Nephron (organoid): Measurements from ENCODE around the gene NT5DC1.

Experiments used
- H3K27ac Mint-ChIP-seq, 3 experiments: 2 replicates each; pipeline ENCODE4 v1.8.0; 2020; ENCODE audit warnings: mixed read lengths in 3 of 3, mild to moderate bottlenecking in 2 of 3, moderate library complexity in 1 of 3
- H3K27me3 Mint-ChIP-seq: 2 replicates; pipeline ENCODE4 v1.8.0; 2021; ENCODE audit warnings: low read depth, mild to moderate bottlenecking, moderate library complexity, mixed read lengths
- H3K36me3 Mint-ChIP-seq: 2 replicates; pipeline ENCODE4 v1.8.0; 2020; ENCODE audit warnings: low read depth, mixed read lengths
- H3K4me1 Mint-ChIP-seq: 2 replicates; pipeline ENCODE4 v1.8.0; 2020; ENCODE audit warnings: mixed read lengths
- H3K4me3 Mint-ChIP-seq, 3 experiments: 2 replicates each; pipeline ENCODE4 v1.8.0; 2020; ENCODE audit warnings: mild to moderate bottlenecking in 3 of 3, mixed read lengths in 3 of 3, moderate library complexity in 2 of 3
- H3K9me3 Mint-ChIP-seq: 2 replicates; pipeline ENCODE4 v1.8.0; 2020; ENCODE audit warnings: mixed read lengths
- TF ChIP-seq, protein P1 (sequence below), 3 experiments: fragments of 200-600 bp; sonication (generic); IDR thresholded peaks; one replicate each; pipeline ENCODE4 v1.5.0; 2021; ENCODE audit warnings: antibody characterized with exemption in 3 of 3; ENCODE audit not compliant: unreplicated experiment in 3 of 3

The NT5DC1 gene

DNA sequence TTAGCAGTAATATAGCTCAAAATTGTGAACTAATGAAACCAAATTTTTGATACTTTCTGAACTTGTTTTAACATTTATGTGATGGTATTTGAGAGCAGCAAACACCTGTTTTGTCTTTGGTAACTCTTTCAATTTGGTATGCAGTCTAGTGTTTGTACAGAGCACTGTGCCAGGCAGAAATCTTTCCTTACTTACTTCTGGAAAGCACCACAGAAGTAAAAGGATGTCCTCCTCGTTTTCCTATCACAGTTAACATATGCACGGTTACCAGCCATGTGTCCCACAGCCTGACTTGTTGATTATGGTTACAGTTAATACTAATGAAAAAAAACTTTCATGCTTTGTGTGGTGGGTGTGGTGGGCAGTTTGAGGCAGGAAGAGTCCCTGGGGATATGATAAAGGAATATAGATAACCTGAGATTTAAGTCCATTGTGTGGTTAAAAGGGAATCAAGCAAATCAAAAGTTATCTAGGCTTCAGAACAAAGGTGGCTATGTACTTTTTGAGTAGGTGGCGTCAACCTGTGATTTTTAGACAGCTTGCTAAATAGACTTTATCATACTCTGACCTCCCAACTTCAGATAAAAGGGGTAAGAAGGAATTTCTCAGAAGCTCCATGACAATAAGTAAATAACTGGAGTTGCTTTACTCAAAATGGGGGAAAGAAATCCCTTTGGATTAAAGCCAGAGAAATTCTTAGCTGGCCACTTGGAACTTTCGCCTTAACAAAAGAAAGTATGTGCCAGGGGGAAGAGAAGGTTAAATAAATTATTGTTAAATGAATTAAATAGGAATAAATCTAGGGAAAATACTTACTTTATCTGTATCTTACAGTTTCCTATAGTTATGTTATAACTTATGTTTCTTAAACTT lies 45.4 kb downstream of the NT5DC1 start:
- Mint-ChIP-seq H3K27me3 (no peaks in the 10 kb centered on the region), H3K4me1 (peaks cover 10% of the 10 kb centered on the region), H3K4me3 (no peak overlapping the region), H3K27ac (no peak overlapping the region), H3K9me3 (no peaks in the 10 kb centered on the region), H3K36me3 (no peaks in the 10 kb centered on the region)
- TF ChIP-seq, protein P1, sequence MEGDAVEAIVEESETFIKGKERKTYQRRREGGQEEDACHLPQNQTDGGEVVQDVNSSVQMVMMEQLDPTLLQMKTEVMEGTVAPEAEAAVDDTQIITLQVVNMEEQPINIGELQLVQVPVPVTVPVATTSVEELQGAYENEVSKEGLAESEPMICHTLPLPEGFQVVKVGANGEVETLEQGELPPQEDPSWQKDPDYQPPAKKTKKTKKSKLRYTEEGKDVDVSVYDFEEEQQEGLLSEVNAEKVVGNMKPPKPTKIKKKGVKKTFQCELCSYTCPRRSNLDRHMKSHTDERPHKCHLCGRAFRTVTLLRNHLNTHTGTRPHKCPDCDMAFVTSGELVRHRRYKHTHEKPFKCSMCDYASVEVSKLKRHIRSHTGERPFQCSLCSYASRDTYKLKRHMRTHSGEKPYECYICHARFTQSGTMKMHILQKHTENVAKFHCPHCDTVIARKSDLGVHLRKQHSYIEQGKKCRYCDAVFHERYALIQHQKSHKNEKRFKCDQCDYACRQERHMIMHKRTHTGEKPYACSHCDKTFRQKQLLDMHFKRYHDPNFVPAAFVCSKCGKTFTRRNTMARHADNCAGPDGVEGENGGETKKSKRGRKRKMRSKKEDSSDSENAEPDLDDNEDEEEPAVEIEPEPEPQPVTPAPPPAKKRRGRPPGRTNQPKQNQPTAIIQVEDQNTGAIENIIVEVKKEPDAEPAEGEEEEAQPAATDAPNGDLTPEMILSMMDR (IDR thresholded peaks at IDR 0.05; ENCODE audit: unreplicated experiment in 3 of 3): no peak

DNA sequence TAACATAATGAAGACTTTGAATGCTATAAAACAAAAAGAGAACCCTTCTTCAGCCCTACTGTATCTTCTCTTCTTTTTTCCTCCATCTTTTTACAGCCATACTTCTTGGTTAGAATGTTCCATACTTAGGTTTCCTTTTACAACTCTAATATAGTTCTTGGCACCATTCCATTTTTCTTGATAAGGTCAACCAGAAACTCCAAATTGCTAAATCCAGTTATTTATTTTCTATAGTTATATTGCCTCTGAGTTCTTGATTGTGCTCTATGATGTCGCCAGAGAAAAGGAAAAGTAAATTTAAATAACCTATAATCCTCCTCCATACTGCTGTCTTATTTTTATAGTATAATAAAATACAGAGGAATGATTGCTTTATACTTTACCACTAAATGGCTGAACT lies 52.0 kb downstream of the NT5DC1 start:
- TF ChIP-seq, protein P1 (IDR thresholded peaks at IDR 0.05; ENCODE audit: unreplicated experiment in 3 of 3): no peak
- Mint-ChIP-seq H3K4me1 (peaks cover 5% of the 10 kb centered on the region), H3K27ac (peak overlapping the region in 1 of 3 experiments; percentile 23), H3K36me3 (no peaks in the 10 kb centered on the region), H3K27me3 (no peaks in the 10 kb centered on the region), H3K4me3 (no peak overlapping the region), H3K9me3 (no peaks in the 10 kb centered on the region)

DNA sequence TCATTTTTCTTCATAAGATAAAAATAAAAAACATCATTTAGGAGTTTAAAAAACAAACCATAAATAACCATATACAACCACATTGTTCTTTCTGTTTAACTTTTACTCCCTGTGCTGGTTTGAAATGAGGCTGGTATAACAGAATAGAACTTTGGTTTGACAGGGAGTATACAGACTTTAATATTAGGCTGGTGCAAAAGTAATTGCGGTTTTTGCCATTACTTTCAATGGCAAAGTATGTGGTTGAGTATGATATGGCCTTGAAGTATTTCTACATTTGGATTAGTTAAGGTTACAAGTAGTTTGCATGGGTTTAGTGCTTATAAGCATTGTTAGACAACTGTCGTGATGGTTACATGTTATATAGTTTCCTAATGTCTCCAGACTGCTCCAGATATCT lies 54.2 kb downstream of the NT5DC1 start:
- Mint-ChIP-seq H3K27ac (no peak overlapping the region), H3K36me3 (peaks cover 3% of the 10 kb centered on the region), H3K9me3 (no peaks in the 10 kb centered on the region), H3K27me3 (no peaks in the 10 kb centered on the region), H3K4me3 (no peak overlapping the region), H3K4me1 (peaks cover 5% of the 10 kb centered on the region)
- TF ChIP-seq, protein P1 (IDR thresholded peaks at IDR 0.05; ENCODE audit: unreplicated experiment in 3 of 3): no peak

DNA sequence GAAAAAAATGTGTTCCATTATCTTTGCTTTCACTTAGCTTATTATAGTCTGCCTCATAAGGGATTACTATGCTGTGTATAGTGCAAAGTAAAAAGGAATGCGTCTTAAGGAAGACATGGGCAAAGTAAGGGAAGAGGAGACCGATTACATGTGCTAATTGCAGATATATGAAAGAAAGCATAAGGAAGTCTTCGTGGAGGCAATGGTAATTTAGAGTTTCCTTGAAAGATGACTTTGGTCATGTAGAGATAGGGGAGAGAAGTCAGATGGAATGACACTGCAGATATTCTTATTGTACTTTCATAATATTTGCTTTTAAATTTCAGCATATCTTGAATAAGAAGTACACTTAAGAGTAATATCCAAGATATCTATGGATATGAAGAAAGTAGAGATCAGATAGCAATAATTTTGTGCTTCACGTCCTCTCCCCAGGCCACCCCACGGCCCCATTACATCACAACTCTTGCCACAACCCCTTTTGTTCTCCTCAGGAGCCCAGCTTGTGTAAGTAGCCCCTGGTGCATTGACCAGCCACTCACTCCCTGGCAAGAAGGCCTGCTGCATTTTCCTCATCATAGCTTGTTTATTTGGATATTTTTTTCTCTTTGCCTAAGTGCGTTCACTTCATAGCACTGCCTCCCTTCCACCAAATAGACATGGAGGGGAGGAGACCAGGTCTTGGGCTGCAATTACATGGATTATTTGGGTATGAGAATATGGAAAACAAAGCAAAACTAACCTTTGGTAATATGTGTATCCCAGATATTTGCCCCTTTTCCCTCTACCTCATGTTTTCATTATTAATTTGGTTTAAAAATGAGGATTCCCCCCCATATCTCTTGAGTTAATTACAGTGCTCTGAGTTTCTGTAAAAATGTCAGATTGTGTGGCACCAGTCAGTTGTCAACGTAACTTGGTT lies 56.0 kb downstream of the NT5DC1 start:
- Mint-ChIP-seq H3K36me3 (peaks cover 9% of the 10 kb centered on the region), H3K4me1 (peaks cover 5% of the 10 kb centered on the region), H3K4me3 (no peak overlapping the region), H3K27ac (no peak overlapping the region), H3K27me3 (no peaks in the 10 kb centered on the region), H3K9me3 (no peaks in the 10 kb centered on the region)
- TF ChIP-seq, protein P1 (IDR thresholded peaks at IDR 0.05; ENCODE audit: unreplicated experiment in 3 of 3): no peak

DNA sequence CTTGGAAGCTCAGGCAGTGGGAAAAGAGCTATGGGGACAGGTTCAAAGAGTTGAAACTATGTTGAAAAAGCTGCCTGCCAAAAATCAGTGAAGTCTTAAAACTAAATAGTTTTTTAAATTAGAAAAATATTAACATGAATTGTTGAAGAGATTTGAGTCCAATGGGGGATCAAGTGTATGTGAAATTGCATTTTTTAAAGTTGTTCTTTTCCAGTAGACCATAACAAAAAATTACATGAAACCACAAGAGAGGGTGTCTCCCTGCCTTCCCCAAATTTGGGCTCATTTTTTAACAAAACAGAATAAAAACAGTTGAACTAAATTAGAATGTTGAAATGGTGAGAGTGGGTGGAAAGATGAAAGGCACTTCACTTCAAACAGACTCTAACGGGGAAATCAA lies 56.7 kb downstream of the NT5DC1 start:
- no peaks in the 10 kb centered on the region for H3K27me3 Mint-ChIP-seq
- peaks cover 4% of the 10 kb centered on the region for H3K4me1 Mint-ChIP-seq
- H3K36me3 Mint-ChIP-seq: peaks cover 11% of the 10 kb centered on the region
- H3K4me3 Mint-ChIP-seq: no peak overlapping the region
- peaks cover under 1% of the 10 kb centered on the region for H3K9me3 Mint-ChIP-seq
- TF ChIP-seq, protein P1 (IDR thresholded peaks at IDR 0.05; ENCODE audit: unreplicated experiment in 3 of 3): no peak
- H3K27ac Mint-ChIP-seq: no peak overlapping the region
